ENCODE measurements around the gene PDE3A. TPM values are rescaled to one million over a fixed set of nuclear protein-coding genes. Genes with fewer than 3 reads are reported as not detected.

PDE3A gene
- total RNA-seq, 1 experiment from 2014 or later = 19.9 TPM

DNA sequence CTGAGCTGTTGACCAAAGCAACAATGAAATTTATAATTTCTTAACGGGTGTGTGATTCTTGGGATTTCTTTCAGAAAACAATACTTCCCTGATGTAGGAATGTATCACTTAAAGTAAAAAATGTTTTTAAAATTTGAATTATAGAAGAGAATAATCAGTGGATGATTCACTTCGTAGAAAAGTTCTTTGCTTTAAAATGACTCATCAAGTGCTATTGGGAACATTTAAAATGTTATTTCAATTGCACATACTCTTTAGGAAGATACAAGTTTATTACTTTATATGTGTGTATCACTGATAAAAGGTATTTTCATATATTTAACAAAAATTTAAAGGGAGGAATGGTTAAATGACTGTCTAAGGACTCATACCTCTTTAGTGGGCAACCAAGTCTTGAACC lies 155.3 kb downstream of the PDE3A start:
- Mint-ChIP-seq H3K36me3 (ENCODE audit: insufficient read depth, unreplicated experiment) (no peaks in the 10 kb centered on the region), H3K9me3 (ENCODE audit: low read depth, unreplicated experiment) (no peaks in the 10 kb centered on the region), H3K4me3 (ENCODE audit: low read depth, unreplicated experiment) (no peak overlapping the region), H3K27me3 (ENCODE audit: unreplicated experiment) (no peaks in the 10 kb centered on the region), H3K27ac (ENCODE audit: unreplicated experiment) (no peak overlapping the region), H3K4me1 (ENCODE audit: low read depth, unreplicated experiment) (peaks cover 35% of the 10 kb centered on the region)
- no peak for DNase-seq
- TF ChIP-seq, protein P1, sequence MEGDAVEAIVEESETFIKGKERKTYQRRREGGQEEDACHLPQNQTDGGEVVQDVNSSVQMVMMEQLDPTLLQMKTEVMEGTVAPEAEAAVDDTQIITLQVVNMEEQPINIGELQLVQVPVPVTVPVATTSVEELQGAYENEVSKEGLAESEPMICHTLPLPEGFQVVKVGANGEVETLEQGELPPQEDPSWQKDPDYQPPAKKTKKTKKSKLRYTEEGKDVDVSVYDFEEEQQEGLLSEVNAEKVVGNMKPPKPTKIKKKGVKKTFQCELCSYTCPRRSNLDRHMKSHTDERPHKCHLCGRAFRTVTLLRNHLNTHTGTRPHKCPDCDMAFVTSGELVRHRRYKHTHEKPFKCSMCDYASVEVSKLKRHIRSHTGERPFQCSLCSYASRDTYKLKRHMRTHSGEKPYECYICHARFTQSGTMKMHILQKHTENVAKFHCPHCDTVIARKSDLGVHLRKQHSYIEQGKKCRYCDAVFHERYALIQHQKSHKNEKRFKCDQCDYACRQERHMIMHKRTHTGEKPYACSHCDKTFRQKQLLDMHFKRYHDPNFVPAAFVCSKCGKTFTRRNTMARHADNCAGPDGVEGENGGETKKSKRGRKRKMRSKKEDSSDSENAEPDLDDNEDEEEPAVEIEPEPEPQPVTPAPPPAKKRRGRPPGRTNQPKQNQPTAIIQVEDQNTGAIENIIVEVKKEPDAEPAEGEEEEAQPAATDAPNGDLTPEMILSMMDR (IDR thresholded peaks at IDR 0.05; ENCODE audit: unreplicated experiment) = no peak
- CTCF ChIA-PET = interaction anchor here (0.7 kb wide), 1 partner anchor 33 kb away, joined by 3 read pairs; no protein-coding TSS in a partner anchor
- intact Hi-C loops (cut with micrococcal nuclease; ENCODE audit: unreplicated experiment) = no loop called here
- no TSS peak for BruUV-seq (replicated peaks)

DNA sequence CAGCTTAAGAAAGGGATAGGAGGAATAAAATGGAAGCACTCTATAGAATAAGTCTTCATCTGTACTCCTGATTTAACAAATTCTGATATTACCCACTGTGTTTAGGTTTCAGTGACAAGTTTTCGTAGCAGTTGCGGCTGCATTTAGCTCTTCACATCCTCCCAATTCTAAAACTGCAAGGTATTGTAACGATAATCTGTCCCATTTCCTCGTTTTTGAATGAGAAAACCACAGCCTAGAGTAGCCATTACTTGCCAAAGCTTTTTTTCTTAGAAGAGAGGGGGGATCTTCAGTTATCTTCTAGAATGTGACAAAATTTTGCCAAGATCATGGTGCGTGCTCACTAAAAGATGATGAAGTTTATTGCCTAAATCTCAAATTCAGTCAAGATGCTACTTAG lies 155.8 kb downstream of the PDE3A start:
- CTCF ChIA-PET = interaction anchor here (0.7 kb wide), 1 partner anchor 33 kb away, joined by 3 read pairs; no protein-coding TSS in a partner anchor

DNA sequence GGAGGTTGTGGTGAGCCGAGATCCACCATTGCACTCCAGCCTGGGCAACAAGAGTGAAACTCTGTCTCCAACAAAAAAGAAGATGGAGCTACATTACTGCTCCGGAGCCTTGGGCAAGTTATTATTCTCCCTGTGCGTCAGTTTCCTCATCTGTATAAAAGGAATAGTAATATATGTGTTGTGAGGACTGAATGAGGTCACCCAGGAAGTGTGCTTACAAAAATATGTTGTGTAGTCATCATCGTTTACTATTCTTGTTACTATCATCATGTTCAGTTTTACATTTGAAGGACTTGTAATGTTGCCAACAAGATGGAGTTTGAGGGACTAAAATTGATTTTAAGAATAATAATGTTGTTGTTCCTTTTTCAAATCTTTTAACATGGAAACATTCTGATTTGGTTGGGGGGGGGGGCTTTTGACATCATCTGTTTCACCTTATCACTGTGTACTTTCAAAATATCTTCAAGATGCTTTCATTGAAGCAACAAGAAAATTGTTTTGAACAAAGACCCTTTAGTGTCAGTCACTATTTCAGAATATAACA lies 156.8 kb downstream of the PDE3A start:
- H3K4me1 Mint-ChIP-seq (ENCODE audit: low read depth, unreplicated experiment) = peaks cover 35% of the 10 kb centered on the region
- intact Hi-C loops (cut with micrococcal nuclease; ENCODE audit: unreplicated experiment) = no loop called here
- CTCF ChIA-PET = interaction anchor here (1.1 kb wide), 1 partner anchor 19 kb away, joined by 3 read pairs; no protein-coding TSS in a partner anchor
- H3K9me3 Mint-ChIP-seq (ENCODE audit: low read depth, unreplicated experiment) = no peaks in the 10 kb centered on the region
- TF ChIP-seq, protein P1 (IDR thresholded peaks at IDR 0.05; ENCODE audit: unreplicated experiment) = no peak
- no TSS peak for BruUV-seq (replicated peaks)
- DNase-seq = no peak
- H3K36me3 Mint-ChIP-seq (ENCODE audit: insufficient read depth, unreplicated experiment) = no peaks in the 10 kb centered on the region
- H3K27ac Mint-ChIP-seq (ENCODE audit: unreplicated experiment) = no peak overlapping the region
- H3K27me3 Mint-ChIP-seq (ENCODE audit: unreplicated experiment) = no peaks in the 10 kb centered on the region
- no peak overlapping the region for H3K4me3 Mint-ChIP-seq (ENCODE audit: low read depth, unreplicated experiment)

More for the DNA sequence above, 155.8 kb downstream of the PDE3A start:
- Mint-ChIP-seq H3K9me3 (ENCODE audit: low read depth, unreplicated experiment) (no peaks in the 10 kb centered on the region), H3K27ac (ENCODE audit: unreplicated experiment) (no peak overlapping the region), H3K36me3 (ENCODE audit: insufficient read depth, unreplicated experiment) (no peaks in the 10 kb centered on the region), H3K4me1 (ENCODE audit: low read depth, unreplicated experiment) (peaks cover 35% of the 10 kb centered on the region), H3K4me3 (ENCODE audit: low read depth, unreplicated experiment) (no peak overlapping the region), H3K27me3 (ENCODE audit: unreplicated experiment) (no peaks in the 10 kb centered on the region)
- intact Hi-C loops (cut with micrococcal nuclease; ENCODE audit: unreplicated experiment) = no loop called here
- DNase-seq = no peak
- TF ChIP-seq, protein P1 (IDR thresholded peaks at IDR 0.05; ENCODE audit: unreplicated experiment) = no peak
- no TSS peak for BruUV-seq (replicated peaks)

DNA sequence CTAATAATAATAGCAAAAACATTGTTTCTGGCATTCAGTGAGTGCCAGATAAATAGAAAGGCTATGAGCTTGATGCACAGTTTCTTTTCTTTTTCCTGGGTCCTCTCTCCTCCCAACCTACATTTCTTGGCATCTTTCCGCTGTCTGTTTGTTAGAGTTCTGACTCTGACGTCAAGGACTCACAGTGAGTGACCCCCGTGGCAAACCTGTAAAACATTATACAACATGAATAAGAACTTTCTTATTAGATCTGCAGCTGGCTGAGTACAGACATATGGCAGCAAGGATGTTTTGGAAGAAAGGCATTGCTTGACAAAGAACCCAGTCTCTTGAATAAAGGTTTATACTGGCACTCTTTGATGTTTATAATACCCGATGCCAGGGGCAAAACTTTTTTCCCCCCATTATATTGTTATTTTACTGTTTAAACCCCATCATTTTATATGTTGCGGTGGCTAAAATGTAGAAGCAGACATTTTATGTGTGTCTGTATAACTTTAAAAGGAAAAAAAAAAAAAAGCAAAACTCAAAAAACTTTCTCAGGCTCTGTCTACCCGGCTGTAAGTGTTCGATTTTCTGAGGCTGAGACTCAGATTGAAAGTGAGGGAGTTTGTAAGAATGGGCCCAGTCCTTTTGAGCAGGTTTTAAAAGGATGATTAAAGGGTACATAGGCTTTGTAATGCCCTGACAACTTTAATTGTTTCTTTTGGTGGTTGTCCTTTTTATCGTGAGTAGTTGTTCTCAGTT lies 159.3 kb downstream of the PDE3A start:
- H3K4me3 Mint-ChIP-seq (ENCODE audit: low read depth, unreplicated experiment) = peak overlapping the region; percentile 61
- intact Hi-C loops (cut with micrococcal nuclease; ENCODE audit: unreplicated experiment) = no loop called here
- peaks cover 35% of the 10 kb centered on the region for H3K4me1 Mint-ChIP-seq (ENCODE audit: low read depth, unreplicated experiment)
- H3K9me3 Mint-ChIP-seq (ENCODE audit: low read depth, unreplicated experiment) = no peaks in the 10 kb centered on the region
- TF ChIP-seq, protein P1 (IDR thresholded peaks at IDR 0.05; ENCODE audit: unreplicated experiment) = no peak
- CTCF ChIA-PET = interaction anchor here (0.7 to 1.5 kb wide), 3 partner anchors 22 to 558 kb away, joined by 3 read pairs; no protein-coding TSS in a partner anchor
- H3K36me3 Mint-ChIP-seq (ENCODE audit: insufficient read depth, unreplicated experiment) = no peaks in the 10 kb centered on the region
- no peaks in the 10 kb centered on the region for H3K27me3 Mint-ChIP-seq (ENCODE audit: unreplicated experiment)
- DNase-seq = peak; percentile 52
- BruUV-seq (replicated peaks) = TSS peak; percentile 34
- peak overlapping the region; percentile 73 for H3K27ac Mint-ChIP-seq (ENCODE audit: unreplicated experiment)
